SU-DHL-6 (cell line): Measurements from ENCODE around the gene ZNF423.

Source experiments
- EZH2phosphoT487 ChIP-seq: fragments of 200-600 bp; sonication (generic), shearing (Covaris generic); conservative IDR thresholded peaks from 2 replicates; pipeline ENCODE4 v1.6.1; 2018; ENCODE audit warnings: mild to moderate bottlenecking, antibody characterized with exemption, low read length, moderate library complexity, mixed read lengths
- TF ChIP-seq, protein P1 (sequence below): fragments of 200-600 bp; sonication (generic); IDR thresholded peaks from one replicate; pipeline ENCODE4 v1.5.1; 2017; ENCODE audit warnings: antibody characterized with exemption, mild to moderate bottlenecking, low read length, moderate library complexity; ENCODE audit not compliant: insufficient read depth, poor library complexity, severe bottlenecking

DNA sequence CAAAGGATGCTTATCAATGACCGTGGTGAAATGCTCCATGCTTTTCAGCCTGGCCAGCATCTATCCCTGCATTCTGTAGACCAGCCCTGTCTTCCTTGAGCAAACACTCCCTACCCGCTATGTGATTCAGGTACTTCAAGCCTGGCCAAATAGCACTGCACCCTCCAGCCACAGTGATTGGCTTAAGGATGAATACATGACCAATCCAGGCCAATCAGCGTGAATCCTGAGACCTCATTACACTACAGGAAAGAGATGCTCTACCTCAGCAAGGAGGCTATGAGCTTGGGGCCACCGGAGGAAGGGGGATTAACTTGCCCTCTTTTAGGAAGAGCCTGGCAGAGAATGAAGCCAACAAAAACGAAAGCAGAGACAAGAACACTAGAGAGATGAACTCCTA is 162.5 kb downstream of the ZNF423 start:
- no peak for TF ChIP-seq EZH2phosphoT487
- TF ChIP-seq, protein P1, sequence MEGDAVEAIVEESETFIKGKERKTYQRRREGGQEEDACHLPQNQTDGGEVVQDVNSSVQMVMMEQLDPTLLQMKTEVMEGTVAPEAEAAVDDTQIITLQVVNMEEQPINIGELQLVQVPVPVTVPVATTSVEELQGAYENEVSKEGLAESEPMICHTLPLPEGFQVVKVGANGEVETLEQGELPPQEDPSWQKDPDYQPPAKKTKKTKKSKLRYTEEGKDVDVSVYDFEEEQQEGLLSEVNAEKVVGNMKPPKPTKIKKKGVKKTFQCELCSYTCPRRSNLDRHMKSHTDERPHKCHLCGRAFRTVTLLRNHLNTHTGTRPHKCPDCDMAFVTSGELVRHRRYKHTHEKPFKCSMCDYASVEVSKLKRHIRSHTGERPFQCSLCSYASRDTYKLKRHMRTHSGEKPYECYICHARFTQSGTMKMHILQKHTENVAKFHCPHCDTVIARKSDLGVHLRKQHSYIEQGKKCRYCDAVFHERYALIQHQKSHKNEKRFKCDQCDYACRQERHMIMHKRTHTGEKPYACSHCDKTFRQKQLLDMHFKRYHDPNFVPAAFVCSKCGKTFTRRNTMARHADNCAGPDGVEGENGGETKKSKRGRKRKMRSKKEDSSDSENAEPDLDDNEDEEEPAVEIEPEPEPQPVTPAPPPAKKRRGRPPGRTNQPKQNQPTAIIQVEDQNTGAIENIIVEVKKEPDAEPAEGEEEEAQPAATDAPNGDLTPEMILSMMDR = no peak
